Testis (tissue), 5 donors: ENCODE measurements around the gene TMEM213. TPM values are rescaled to one million over a fixed set of nuclear protein-coding genes. Genes with fewer than 3 reads are reported as not detected.

Experiments used
- DNase-seq: peaks from one replicate; pipeline ENCODE4 v3.0.0-alpha.2; 2019
- H3K27ac ChIP-seq, 2 donors: fragments of 200-600 bp; sonication (generic); one replicate each; pipeline ENCODE4 v1.5.1; 2019
- H3K27me3 ChIP-seq: fragments of 200-600 bp; sonication (generic); one replicate; pipeline ENCODE4 v1.5.1; 2019
- H3K36me3 ChIP-seq: fragments of 200-600 bp; sonication (generic); one replicate; pipeline ENCODE4 v1.5.1; 2017; ENCODE audit warnings: low read depth; ENCODE audit errors: missing control alignments
- H3K4me1 ChIP-seq: fragments of 200-600 bp; sonication (generic); one replicate; pipeline ENCODE4 v1.5.1; 2019
- H3K4me3 ChIP-seq, 2 donors: fragments of 200-600 bp; sonication (generic); one replicate each; pipeline ENCODE4 v1.5.1; 2017 to 2019
- H3K9me3 ChIP-seq: fragments of 200-600 bp; sonication (generic); one replicate; pipeline ENCODE4 v1.5.1; 2017
- POLR2A ChIP-seq: fragments of 450-650 bp; IDR thresholded peaks from one replicate; pipeline ENCODE4 v1.6.1; 2017; ENCODE audit warnings: antibody characterized with exemption, mild to moderate bottlenecking, moderate library complexity
- WGBS, 2 donors: methylation state at CpG; one replicate each; pipeline ENCODE4 v1.1.5; 2018; 5-methylcytosine and 5-hydroxymethylcytosine counted together
- intact Hi-C: fragments of 100-400 bp; cut with DNase I; formaldehyde crosslinking; loops from one replicate; pipeline ENCODE4 v1.15.1; 2023; ENCODE audit warnings: low total_unique reads
- long read RNA-seq, 2 donors: transcript quantifications; one replicate each; lab custom pipeline, GENCODE V29; 2026
- polyA plus RNA-seq: library from polyadenylated mRNA; stranded (reverse); fragments of 350-450 nt; fragmentation: Illumina TruSeq; extraction: RNeasy Lipid Tissue Mini Kit (QIAGEN cat#74804); gene quantifications from one replicate; pipeline ENCODE4 v1.2.3, GENCODE V29; 2014; ENCODE audit warnings: low read depth, low replicate concordance; ENCODE audit not compliant: insufficient read depth
- total RNA-seq, 2 donors: library from RNA; depleted of rRNA; stranded (reverse); fragments of >200 nt; gene quantifications; one replicate each; pipeline ENCODE4 v1.2.3, GENCODE V29; 2016
- TF ChIP-seq, protein P1 (sequence below), 3 experiments: fragments of 450-650 bp in 2 of 3; fragments of 200-600 bp in 1 of 3; sonication (generic) in 1 of 3; IDR thresholded peaks; one replicate each; pipeline ENCODE4 v1.5.1; 2016 to 2019; ENCODE audit warnings: antibody characterized with exemption in 3 of 3, mild to moderate bottlenecking in 2 of 3, moderate library complexity in 1 of 3

Gene TMEM213, protein sequence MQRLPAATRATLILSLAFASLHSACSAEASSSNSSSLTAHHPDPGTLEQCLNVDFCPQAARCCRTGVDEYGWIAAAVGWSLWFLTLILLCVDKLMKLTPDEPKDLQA
- total RNA-seq (under 1 TPM in 1 of 2 donors, not detected in 1; 0.31 TPM), polyA plus RNA-seq (0.09 TPM)
- long read RNA-seq, donor 1, result 0 reads
- long read RNA-seq, donor 2, result 0 reads

DNA sequence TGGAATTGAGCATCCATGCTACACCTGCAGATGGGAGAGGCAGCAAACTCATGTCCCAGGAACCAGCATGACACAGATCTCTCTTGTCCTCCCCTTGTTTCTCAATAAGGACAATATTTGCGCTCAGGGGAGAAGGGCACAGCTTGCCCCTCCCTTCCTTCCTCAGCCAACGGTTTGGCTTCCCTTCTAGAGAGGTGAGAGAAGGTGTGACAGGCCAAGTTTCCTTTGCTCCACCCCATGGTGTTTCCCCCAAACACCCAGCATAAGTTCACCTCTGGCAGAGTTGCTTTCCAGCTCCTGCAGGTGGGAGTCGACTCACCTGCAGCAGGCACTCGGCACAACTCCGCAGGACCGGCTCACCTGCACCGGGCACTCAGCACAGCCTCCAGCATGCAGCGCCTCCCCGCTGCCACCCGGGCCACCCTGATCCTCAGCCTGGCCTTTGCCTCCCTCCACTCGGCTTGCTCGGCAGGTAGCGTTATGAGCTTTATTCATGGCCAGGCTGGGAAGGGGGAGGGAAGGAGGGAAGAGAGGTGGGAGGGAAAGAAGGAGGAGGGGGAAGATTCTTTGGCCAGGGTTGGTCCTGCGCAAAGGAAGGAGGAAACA, at the start of gene TMEM213, which contains the start of gene ATP6V0A4:
Gene TMEM213 (plus strand): TSS at position 280 of the 606 bp plus-strand sequence. CDS start 111 bp downstream, at position 391.
Gene ATP6V0A4 (minus strand): TSS at position 482 of the 606 bp plus-strand sequence. CDS start 26,949 bp downstream, outside the sequence.
- Histone ChIP-seq H3K4me3 (no peak within 1 kb of the TSS), H3K9me3 (no peaks in the 10 kb centered on the region), H3K27me3 (no peaks in the 10 kb centered on the region), H3K36me3 (no peaks in the 10 kb centered on the region), H3K4me1 (no peaks in the 10 kb centered on the region), H3K27ac (no peak within 1 kb of the TSS)
- DNase-seq, result no peak
- intact Hi-C loops, result no loop called here
- WGBS, 2 donors, result 36 to 50% methylated on average over 14 of the region's 14 CpGs
- TF ChIP-seq, protein P1, sequence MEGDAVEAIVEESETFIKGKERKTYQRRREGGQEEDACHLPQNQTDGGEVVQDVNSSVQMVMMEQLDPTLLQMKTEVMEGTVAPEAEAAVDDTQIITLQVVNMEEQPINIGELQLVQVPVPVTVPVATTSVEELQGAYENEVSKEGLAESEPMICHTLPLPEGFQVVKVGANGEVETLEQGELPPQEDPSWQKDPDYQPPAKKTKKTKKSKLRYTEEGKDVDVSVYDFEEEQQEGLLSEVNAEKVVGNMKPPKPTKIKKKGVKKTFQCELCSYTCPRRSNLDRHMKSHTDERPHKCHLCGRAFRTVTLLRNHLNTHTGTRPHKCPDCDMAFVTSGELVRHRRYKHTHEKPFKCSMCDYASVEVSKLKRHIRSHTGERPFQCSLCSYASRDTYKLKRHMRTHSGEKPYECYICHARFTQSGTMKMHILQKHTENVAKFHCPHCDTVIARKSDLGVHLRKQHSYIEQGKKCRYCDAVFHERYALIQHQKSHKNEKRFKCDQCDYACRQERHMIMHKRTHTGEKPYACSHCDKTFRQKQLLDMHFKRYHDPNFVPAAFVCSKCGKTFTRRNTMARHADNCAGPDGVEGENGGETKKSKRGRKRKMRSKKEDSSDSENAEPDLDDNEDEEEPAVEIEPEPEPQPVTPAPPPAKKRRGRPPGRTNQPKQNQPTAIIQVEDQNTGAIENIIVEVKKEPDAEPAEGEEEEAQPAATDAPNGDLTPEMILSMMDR (IDR thresholded peaks at IDR 0.05), result no peak
- TF ChIP-seq POLR2A, result no peak

DNA sequence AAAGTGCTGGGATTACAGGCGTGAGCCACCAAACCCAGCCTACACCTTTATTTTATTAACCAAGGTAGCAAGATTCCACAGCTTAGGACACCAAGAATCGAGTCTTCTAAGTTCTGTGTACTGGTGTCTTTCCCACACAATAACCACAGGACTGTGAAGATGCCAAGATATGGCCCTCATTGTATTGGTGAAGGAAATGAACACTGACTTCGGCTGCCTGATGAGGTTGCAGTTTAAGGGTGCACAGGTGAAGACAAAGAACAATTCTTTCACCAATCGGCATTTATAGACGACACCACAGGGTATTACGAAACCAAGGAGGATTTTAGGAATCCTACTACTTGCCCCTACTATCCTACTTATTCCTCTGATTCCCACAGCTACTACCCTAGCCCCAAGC, 49.1 kb upstream of the TMEM213 start:
- no peak for TF ChIP-seq POLR2A
- TF ChIP-seq, protein P1 (IDR thresholded peaks at IDR 0.05), result no peak

GRCh38 chr7:138749960-138750359, 47.8 kb upstream of the TMEM213 start:
- Histone ChIP-seq H3K36me3 (no peaks in the 10 kb centered on the region), H3K27ac (no peak overlapping the region), H3K9me3 (no peaks in the 10 kb centered on the region), H3K27me3 (no peaks in the 10 kb centered on the region), H3K4me1 (peaks cover 4% of the 10 kb centered on the region), H3K4me3 (no peak overlapping the region)
- TF ChIP-seq, protein P1 (IDR thresholded peaks at IDR 0.05), result no peak
- no peak for TF ChIP-seq POLR2A
- intact Hi-C loops, result no loop called here
- WGBS, 2 donors, result 77 to 81% methylated on average over 3 of the region's 3 CpGs
- no peak for DNase-seq

More for the DNA sequence above, 49.1 kb upstream of the TMEM213 start:
- intact Hi-C loops, result no loop called here
- Histone ChIP-seq H3K27ac (no peak overlapping the region), H3K27me3 (no peaks in the 10 kb centered on the region), H3K4me1 (peaks cover 4% of the 10 kb centered on the region), H3K4me3 (no peak overlapping the region), H3K36me3 (no peaks in the 10 kb centered on the region), H3K9me3 (no peaks in the 10 kb centered on the region)
- WGBS, 2 donors, result 92 to 94% methylated on average over 6 of the region's 6 CpGs
- DNase-seq, result no peak

- intact Hi-C loops, result no loop called here
- Histone ChIP-seq H3K36me3 (no peaks in the 10 kb centered on the region), H3K27me3 (no peaks in the 10 kb centered on the region), H3K4me3 (no peak overlapping the region), H3K9me3 (no peaks in the 10 kb centered on the region), H3K4me1 (peaks cover 4% of the 10 kb centered on the region), H3K27ac (no peak overlapping the region)
- TF ChIP-seq, protein P1 (IDR thresholded peaks at IDR 0.05), result no peak
- TF ChIP-seq POLR2A, result no peak
- WGBS, 2 donors, result 84 to 86% methylated on average over 15 of the region's 15 CpGs
- no peak for DNase-seq
Observed at GRCh38 chr7:138750473-138750872, 47.3 kb upstream of the TMEM213 start.
